HL-60/S4 treated with retinoic acid at 250 ng/mL for 4 days and 3 days (cell line): ENCODE results near the gene ZNF428.

Experiments
- in situ Hi-C: fragments of 300-500 bp; cut with MboI; formaldehyde crosslinking; loops from 2 replicates; pipeline ENCODE4 v1.7.0; 2022; ENCODE audit warnings: low sequenced_read_pairs

ZNF428 gene

DNA sequence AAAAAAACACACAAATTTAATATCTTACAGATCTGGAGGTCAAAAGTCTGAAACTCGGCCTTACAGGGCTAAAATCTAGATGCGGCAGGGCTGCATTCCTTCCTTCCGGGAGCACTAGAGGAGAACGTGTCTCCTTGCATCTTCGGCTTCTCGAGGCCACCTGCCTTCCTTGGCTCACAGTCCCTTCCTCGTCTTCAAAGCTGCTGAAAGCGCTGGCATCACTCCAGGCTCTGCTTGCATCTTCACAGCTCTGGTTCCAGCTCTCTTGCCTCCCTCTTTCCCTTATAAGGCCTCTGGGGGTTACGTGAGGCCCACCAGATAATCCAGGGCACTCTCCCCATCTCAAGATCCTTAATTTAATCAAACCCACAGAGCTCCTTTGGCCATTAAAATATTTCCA lies 54.6 kb downstream of the ZNF428 start:
- in situ Hi-C loops: no loop called here

GRCh38 chr19:43563816-43564457 lies 55.5 kb downstream of the ZNF428 start:
- in situ Hi-C loops: no loop called here

DNA sequence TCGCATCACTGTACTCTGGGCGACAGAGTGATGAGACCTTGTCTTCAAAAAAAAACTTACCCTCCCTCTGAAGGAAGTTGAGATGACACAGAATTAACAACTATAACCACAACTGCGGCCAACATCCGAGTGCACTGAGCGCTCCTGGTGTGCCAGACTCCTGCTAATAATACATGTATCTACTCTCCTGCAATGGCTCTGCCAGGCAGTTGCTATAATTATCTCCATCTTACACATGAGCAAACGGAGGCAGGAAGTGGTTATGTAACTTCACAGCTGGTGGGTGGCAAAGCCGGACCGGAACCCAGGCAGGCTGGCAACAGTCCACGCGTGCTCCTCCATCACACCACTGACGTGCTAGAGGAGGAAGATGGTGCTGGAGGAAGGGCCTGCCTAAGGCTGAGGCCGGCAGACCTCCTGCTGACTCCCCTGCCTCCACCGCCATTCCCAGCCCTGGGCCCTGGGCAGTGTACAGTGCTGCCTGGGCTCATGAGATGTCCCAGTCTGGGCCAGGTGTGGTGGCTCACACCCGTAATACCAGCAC lies 56.7 kb downstream of the ZNF428 start:
- in situ Hi-C loops: no loop called here

DNA sequence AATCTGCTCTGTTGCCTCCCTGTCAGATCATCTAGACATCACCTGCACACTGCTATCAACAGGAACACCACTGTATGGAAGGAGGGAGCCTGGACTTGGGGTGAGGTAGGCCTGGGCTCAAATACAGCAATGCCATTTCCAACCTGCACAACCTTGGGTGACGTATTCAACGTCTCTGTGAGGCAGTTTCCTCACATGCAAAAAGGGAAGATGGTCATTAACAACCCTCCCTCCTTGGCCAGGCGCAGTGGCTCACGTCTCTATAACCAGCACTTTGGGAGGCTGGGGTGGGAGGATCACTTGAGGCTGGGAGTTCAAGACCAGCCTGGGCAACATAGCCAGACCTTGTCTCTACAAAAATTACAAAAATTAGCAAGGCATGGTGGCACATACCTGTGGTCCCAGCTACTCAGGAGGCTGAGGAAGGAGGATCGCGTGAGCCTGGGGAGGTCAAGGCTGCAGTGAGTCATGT lies 57.2 kb downstream of the ZNF428 start:
- in situ Hi-C loops: no loop called here

- in situ Hi-C loops: no loop called here
These were observed 58.1 kb downstream of the ZNF428 start for GRCh38 chr19:43561139-43561970.

- in situ Hi-C loops: no loop called here
These were observed 58.7 kb downstream of the ZNF428 start for GRCh38 chr19:43560687-43561086.
